Duodenal mucosa (tissue), 2 donors: ENCODE measurements around the gene VPS16.
"Not testable (repeated sequence)": the region's sequence is repeated elsewhere in the genome, so short reads cannot be mapped to it uniquely, and the experiment has no call there.

Experiments
- H3K27ac ChIP-seq: one replicate; pipeline ENCODE4 v1.7.0; 2013; ENCODE audit warnings: low read depth, low read length
- H3K27me3 ChIP-seq, 2 donors: one replicate each; pipeline ENCODE4 v1.7.0; 2013; ENCODE audit warnings: low read length in 2 of 2, control low read depth in 1 of 2; ENCODE audit not compliant: insufficient read depth in 2 of 2, control insufficient read depth in 1 of 2
- H3K36me3 ChIP-seq, 2 donors: one replicate each; pipeline ENCODE4 v1.7.0; 2013; ENCODE audit warnings: low read length in 2 of 2, control low read depth in 1 of 2; ENCODE audit not compliant: insufficient read depth in 2 of 2, control insufficient read depth in 1 of 2
- H3K4me1 ChIP-seq, 2 donors: one replicate each; pipeline ENCODE4 v1.7.0; 2013; ENCODE audit warnings: low read length in 2 of 2, control low read depth in 1 of 2; ENCODE audit not compliant: insufficient read depth in 2 of 2, control insufficient read depth in 1 of 2
- H3K4me3 ChIP-seq, 2 donors: one replicate each; pipeline ENCODE4 v1.7.0; 2013; ENCODE audit warnings: low read length in 2 of 2, low read depth in 1 of 2
- H3K9ac ChIP-seq, 2 donors: one replicate each; pipeline ENCODE4 v1.7.0; 2013; ENCODE audit warnings: low read length in 2 of 2, low read depth in 1 of 2
- H3K9me3 ChIP-seq, 2 donors: one replicate each; pipeline ENCODE4 v1.7.0; 2013; ENCODE audit warnings: low read length in 2 of 2, control low read depth in 1 of 2; ENCODE audit not compliant: control insufficient read depth in 1 of 2

VPS16 gene

GRCh38 chr20:2892376-2892775 is 51.8 kb downstream of the VPS16 start:
- Histone ChIP-seq H3K27me3 (no peaks in the 10 kb centered on the region), H3K27ac (no peak overlapping the region), H3K9ac (no peak overlapping the region), H3K4me1 (peaks cover 0 to 6% of the 10 kb centered on the region in 2 donors), H3K4me3 (no peak overlapping the region), H3K9me3 (no peaks in the 10 kb centered on the region), H3K36me3 (no peaks in the 10 kb centered on the region)

- H3K9ac ChIP-seq: no peak overlapping the region
- H3K27me3 ChIP-seq: no peaks in the 10 kb centered on the region
These were observed 53.7 kb downstream of the VPS16 start for GRCh38 chr20:2894221-2894620.

GRCh38 chr20:2895154-2895553 is 54.6 kb downstream of the VPS16 start:
- H3K4me1 ChIP-seq, H3K36me3 ChIP-seq, H3K9me3 ChIP-seq, H3K27me3 ChIP-seq, H3K9ac ChIP-seq, H3K4me3 ChIP-seq, H3K27ac ChIP-seq: not testable (repeated sequence)

More at GRCh38 chr20:2894221-2894620, 53.7 kb downstream of the VPS16 start:
- no peak overlapping the region for H3K27ac ChIP-seq
- peaks cover 0 to 6% of the 10 kb centered on the region in 2 donors for H3K4me1 ChIP-seq
- no peak overlapping the region for H3K4me3 ChIP-seq
- no peaks in the 10 kb centered on the region for H3K36me3 ChIP-seq
- H3K9me3 ChIP-seq: no peaks in the 10 kb centered on the region

- H3K27ac ChIP-seq: no peak overlapping the region
- H3K4me1 ChIP-seq: no peaks in the 10 kb centered on the region
- no peaks in the 10 kb centered on the region for H3K9me3 ChIP-seq
- H3K36me3 ChIP-seq: no peaks in the 10 kb centered on the region
- no peaks in the 10 kb centered on the region for H3K27me3 ChIP-seq
- H3K4me3 ChIP-seq: no peak overlapping the region
- no peak overlapping the region for H3K9ac ChIP-seq
These were observed 58.7 kb downstream of the VPS16 start for GRCh38 chr20:2899243-2899642.

DNA sequence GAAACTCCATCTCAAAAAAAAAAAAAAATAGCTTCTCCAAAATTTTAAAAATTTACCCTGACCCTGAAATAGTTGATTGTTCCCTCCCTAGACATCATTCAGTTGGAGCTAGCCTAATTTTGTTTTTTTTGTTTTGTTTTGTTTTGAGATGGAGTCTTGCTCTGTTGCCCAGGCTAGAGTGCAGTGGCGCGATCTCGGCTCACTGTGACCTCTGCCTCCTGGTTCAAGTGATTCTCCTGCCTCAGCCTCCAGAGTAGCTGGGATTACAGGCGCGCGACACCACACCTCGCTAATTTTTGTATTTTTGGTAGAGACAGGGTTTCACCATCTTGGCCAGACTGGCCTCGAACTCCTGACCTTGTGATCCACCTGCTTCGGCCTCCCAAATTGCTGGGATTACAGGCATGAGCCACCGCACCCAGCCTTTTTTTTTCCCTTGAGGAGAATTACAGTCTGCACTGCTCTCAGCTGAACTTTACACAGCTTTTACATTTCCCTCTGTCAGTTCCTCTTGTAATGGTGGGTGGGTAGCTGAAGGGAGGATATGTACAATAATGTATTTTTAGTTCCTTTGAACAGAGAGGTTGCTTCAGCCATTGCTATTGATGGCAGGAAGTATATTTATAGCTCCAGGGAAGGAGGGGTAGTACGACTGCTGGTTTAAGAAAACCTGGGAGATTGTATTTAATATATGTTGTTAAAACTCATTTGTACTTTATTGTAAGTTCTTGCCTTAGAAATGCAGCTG is 60.5 kb downstream of the VPS16 start:
- Histone ChIP-seq H3K9ac (no peak overlapping the region), H3K27me3 (no peaks in the 10 kb centered on the region), H3K36me3 (no peaks in the 10 kb centered on the region), H3K9me3 (no peaks in the 10 kb centered on the region), H3K27ac (no peak overlapping the region), H3K4me3 (no peak overlapping the region), H3K4me1 (no peaks in the 10 kb centered on the region)

- H3K9ac ChIP-seq: no peak overlapping the region
- no peak overlapping the region for H3K4me3 ChIP-seq
- H3K4me1 ChIP-seq: no peaks in the 10 kb centered on the region
- no peak overlapping the region for H3K27ac ChIP-seq
- no peaks in the 10 kb centered on the region for H3K36me3 ChIP-seq
- H3K9me3 ChIP-seq: no peaks in the 10 kb centered on the region
- no peaks in the 10 kb centered on the region for H3K27me3 ChIP-seq
These were observed 61.7 kb downstream of the VPS16 start for GRCh38 chr20:2902291-2902690.

- no peaks in the 10 kb centered on the region for H3K36me3 ChIP-seq
- H3K27me3 ChIP-seq: no peaks in the 10 kb centered on the region
- H3K27ac ChIP-seq: no peak overlapping the region
- H3K9me3 ChIP-seq: no peaks in the 10 kb centered on the region
- H3K4me1 ChIP-seq: no peaks in the 10 kb centered on the region
- H3K9ac ChIP-seq: no peak overlapping the region
- H3K4me3 ChIP-seq: no peak overlapping the region
These were observed 62.3 kb downstream of the VPS16 start for GRCh38 chr20:2902818-2903217.

DNA sequence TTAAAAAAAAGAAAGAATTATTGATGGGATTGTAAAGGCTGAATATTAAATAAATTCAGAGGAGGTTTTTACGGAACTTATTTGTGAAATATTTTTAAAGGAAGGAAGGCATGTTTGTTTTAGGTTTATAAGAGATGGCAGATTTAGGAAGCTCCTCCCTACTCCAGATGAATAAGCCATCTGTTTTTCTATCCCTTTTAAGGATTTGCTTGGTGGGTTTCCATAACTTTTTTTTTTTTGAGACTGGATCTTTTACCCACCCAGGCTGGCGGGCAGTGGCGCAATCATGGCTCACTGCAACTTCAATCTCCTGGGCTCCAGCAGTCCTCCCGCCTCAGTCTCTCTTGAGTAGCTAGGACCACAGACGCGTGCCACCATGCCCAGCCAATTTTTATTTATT is 63.1 kb downstream of the VPS16 start:
- H3K4me3 ChIP-seq: no peak overlapping the region
- no peaks in the 10 kb centered on the region for H3K27me3 ChIP-seq
- H3K4me1 ChIP-seq: no peaks in the 10 kb centered on the region
- no peak overlapping the region for H3K9ac ChIP-seq
- no peaks in the 10 kb centered on the region for H3K9me3 ChIP-seq
- no peak overlapping the region for H3K27ac ChIP-seq
- no peaks in the 10 kb centered on the region for H3K36me3 ChIP-seq

DNA sequence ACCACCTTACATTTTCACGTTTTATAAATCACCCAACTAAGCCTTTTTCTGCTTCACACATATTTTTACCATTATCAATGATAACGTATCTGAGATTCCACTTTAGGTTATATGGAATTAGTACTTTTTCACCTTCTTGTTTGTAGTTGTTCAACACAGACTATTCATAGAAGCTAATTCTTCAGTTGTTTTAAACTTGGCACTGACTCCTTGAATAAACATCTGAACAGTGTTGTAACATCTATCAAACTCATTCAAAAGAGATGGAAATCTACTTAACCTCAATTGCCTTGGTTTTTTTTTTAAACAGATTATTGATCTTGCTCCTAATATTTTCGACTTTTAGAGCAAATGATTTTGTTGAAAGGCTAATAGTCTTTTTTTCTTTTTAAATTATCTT is 67.0 kb downstream of the VPS16 start:
- Histone ChIP-seq H3K27me3 (no peaks in the 10 kb centered on the region), H3K36me3 (no peaks in the 10 kb centered on the region), H3K4me3 (no peak overlapping the region), H3K27ac (no peak overlapping the region), H3K9me3 (no peaks in the 10 kb centered on the region), H3K9ac (no peak overlapping the region), H3K4me1 (no peaks in the 10 kb centered on the region)

DNA sequence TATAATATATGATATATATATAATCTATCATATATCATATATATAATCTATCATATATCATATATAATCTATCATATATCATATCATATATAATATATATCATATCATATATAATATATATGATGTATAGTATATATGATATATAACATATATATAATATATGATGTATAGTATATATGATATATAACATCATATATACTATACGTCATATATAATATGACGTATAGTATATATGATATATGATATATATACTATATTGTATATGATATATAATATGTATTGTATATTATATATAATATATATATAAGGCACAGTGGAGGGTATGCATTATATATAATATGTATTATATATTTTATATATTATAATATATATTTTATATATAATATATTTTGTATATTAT is 69.4 kb downstream of the VPS16 start:
- Histone ChIP-seq H3K9ac (no peak overlapping the region), H3K4me1 (peaks cover 5% of the 10 kb centered on the region in 2 donors), H3K4me3 (no peak overlapping the region), H3K36me3 (no peaks in the 10 kb centered on the region), H3K27ac (no peak overlapping the region), H3K27me3 (no peaks in the 10 kb centered on the region), H3K9me3 (no peaks in the 10 kb centered on the region)
